DMS 273 (cell line): Measurements from ENCODE around the gene CPED1.
"Not testable (repeated sequence)": the region's sequence is repeated elsewhere in the genome, so short reads cannot be mapped to it uniquely, and the experiment has no call there.

Experiments used
- DNase-seq: peaks from one replicate; lab custom pipeline; 2025; ENCODE audit not compliant: unreplicated experiment; lab: John Stamatoyannopoulos, UW

The CPED1 gene

GRCh38 chr7:121016966-121017365, 28.5 kb downstream of the CPED1 start:
- DNase-seq, result no peak

GRCh38 chr7:121017586-121017985, 29.1 kb downstream of the CPED1 start:
- DNase-seq, result no peak

GRCh38 chr7:121019018-121019417, 30.5 kb downstream of the CPED1 start:
- DNase-seq, result no peak

- no peak for DNase-seq
Observed at GRCh38 chr7:121020249-121020988, 31.9 kb downstream of the CPED1 start.

GRCh38 chr7:121020989-121021969, 32.8 kb downstream of the CPED1 start:
- DNase-seq, result no peak

- DNase-seq, result no peak
Observed at GRCh38 chr7:121023194-121023593, 34.7 kb downstream of the CPED1 start.

- DNase-seq, result no peak
Observed at GRCh38 chr7:121023683-121024511, 35.4 kb downstream of the CPED1 start.

GRCh38 chr7:121024611-121025010, 36.1 kb downstream of the CPED1 start:
- no peak for DNase-seq

GRCh38 chr7:121026159-121026558, 37.6 kb downstream of the CPED1 start:
- DNase-seq, result no peak

GRCh38 chr7:121026577-121027111, 38.1 kb downstream of the CPED1 start:
- no peak for DNase-seq

GRCh38 chr7:121027761-121028669, 39.5 kb downstream of the CPED1 start:
- DNase-seq, result no peak

GRCh38 chr7:121029302-121029701, 40.8 kb downstream of the CPED1 start:
- DNase-seq, result no peak

GRCh38 chr7:121030308-121030707, 41.8 kb downstream of the CPED1 start:
- DNase-seq, result no peak

- DNase-seq, result no peak
Observed at GRCh38 chr7:121032645-121033460, 44.3 kb downstream of the CPED1 start.

GRCh38 chr7:121034929-121035328, 46.4 kb downstream of the CPED1 start:
- DNase-seq, result no peak

- DNase-seq, result not testable (repeated sequence)
Observed at GRCh38 chr7:121036776-121037175, 48.3 kb downstream of the CPED1 start.

- DNase-seq, result not testable (repeated sequence)
Observed at GRCh38 chr7:121037329-121037728, 48.8 kb downstream of the CPED1 start.

- no peak for DNase-seq
Observed at GRCh38 chr7:121037957-121038716, 49.6 kb downstream of the CPED1 start.
